Kidney epithelial cell (primary cell): Measurements from ENCODE around the gene SPTBN1. TPM values are rescaled to one million over a fixed set of nuclear protein-coding genes. Genes with fewer than 3 reads are reported as not detected.

Source experiments
- DNase-seq: peaks from one replicate; pipeline ENCODE4 v3.0.0-alpha.2; 2010; ENCODE audit warnings: low read depth
- H3K27me3 ChIP-seq: 2 replicates; pipeline ENCODE4 v1.6.0; 2011; ENCODE audit warnings: low read length; ENCODE audit not compliant: control insufficient read depth, insufficient read depth
- H3K36me3 ChIP-seq: 2 replicates; pipeline ENCODE4 v1.5.1; 2011; ENCODE audit warnings: low read length; ENCODE audit not compliant: control insufficient read depth, insufficient read depth
- H3K4me3 ChIP-seq: 2 replicates; pipeline ENCODE4 v1.5.1; 2011; ENCODE audit warnings: low read depth, mild to moderate bottlenecking, control low read depth, low read length
- CTCF ChIP-seq: IDR thresholded peaks from 2 replicates; pipeline ENCODE4 v1.5.1; 2011; ENCODE audit warnings: mild to moderate bottlenecking, moderate library complexity, low read length, control low read depth, inconsistent platforms; ENCODE audit not compliant: insufficient read depth, poor library complexity, severe bottlenecking
- total RNA-seq: library from RNA; depleted of rRNA; stranded (reverse); fragments of >200 nt; gene quantifications from 2 replicates; pipeline ENCODE4 v1.2.3, GENCODE V29; 2015

The SPTBN1 gene
- total RNA-seq, 1 donor from 2014 or later = 492 TPM

- Histone ChIP-seq H3K36me3 (no peaks in the 10 kb centered on the region), H3K27me3 (no peaks in the 10 kb centered on the region)
- DNase-seq = no peak
Observed at GRCh38 chr2:54680397-54681041, 224.4 kb downstream of the SPTBN1 start.

GRCh38 chr2:54681416-54681815, 225.3 kb downstream of the SPTBN1 start:
- H3K36me3 ChIP-seq = no peaks in the 10 kb centered on the region
- H3K4me3 ChIP-seq = no peak overlapping the region
- H3K27me3 ChIP-seq = no peaks in the 10 kb centered on the region
- TF ChIP-seq CTCF = no peak
- no peak for DNase-seq

More at GRCh38 chr2:54680397-54681041, 224.4 kb downstream of the SPTBN1 start:
- TF ChIP-seq CTCF = no peak
- H3K4me3 ChIP-seq = no peak overlapping the region

- H3K27me3 ChIP-seq = no peaks in the 10 kb centered on the region
- DNase-seq = no peak
- no peaks in the 10 kb centered on the region for H3K36me3 ChIP-seq
- no peak overlapping the region for H3K4me3 ChIP-seq
- no peak for TF ChIP-seq CTCF
Observed at GRCh38 chr2:54683596-54683995, 227.5 kb downstream of the SPTBN1 start.

- Histone ChIP-seq H3K27me3 (no peaks in the 10 kb centered on the region), H3K4me3 (no peak overlapping the region), H3K36me3 (no peaks in the 10 kb centered on the region)
- no peak for TF ChIP-seq CTCF
- no peak for DNase-seq
Observed at GRCh38 chr2:54685263-54685775, 229.2 kb downstream of the SPTBN1 start.

GRCh38 chr2:54687595-54688152, 231.5 kb downstream of the SPTBN1 start:
- no peak for TF ChIP-seq CTCF
- Histone ChIP-seq H3K36me3 (no peaks in the 10 kb centered on the region), H3K4me3 (no peak overlapping the region), H3K27me3 (no peaks in the 10 kb centered on the region)
- DNase-seq = no peak
